ENCODE data around the gene NRDE2. TPM values are rescaled to one million over a fixed set of nuclear protein-coding genes. Genes with fewer than 3 reads are reported as not detected.

NRDE2 gene
- total RNA-seq, 2 experiments from 2014 or later: 22.0 to 23.1 TPM

DNA sequence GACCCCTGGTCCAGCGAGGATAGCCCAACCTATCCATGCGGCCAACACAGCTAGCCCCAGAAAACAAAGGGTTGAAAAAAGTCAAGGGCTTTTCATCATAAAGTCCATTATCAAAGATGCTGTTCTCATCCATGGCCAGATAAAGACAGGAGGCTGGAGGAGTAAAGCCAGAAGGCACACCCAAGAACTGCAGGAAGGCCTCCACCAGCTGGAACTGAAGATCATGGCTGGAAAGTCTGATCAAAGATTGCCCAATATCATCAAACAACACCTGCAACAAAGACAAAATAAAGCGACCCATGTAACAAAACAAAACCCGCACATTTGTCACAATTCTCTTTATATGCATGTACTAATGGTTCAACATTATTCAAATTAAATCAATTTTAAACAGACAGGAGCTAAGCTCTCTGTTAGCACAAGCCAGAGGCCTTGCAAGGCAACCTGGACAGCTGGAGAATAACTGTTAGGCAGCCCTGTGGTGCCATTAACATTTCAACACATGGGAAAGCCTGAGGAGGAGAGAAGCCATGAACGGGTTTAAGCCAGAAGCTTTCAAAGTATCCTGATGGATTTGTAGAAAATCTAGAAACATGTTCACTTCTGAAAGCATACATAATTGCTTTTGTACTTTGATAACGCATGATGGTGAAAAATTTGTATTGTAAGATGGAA is 41.3 kb downstream of the NRDE2 start:
- H3K27me3 Mint-ChIP-seq (ENCODE audit: low read depth): no peaks in the 10 kb centered on the region
- H3K36me3 Mint-ChIP-seq (ENCODE audit: low read depth): peaks cover 25% of the 10 kb centered on the region
- no peaks in the 10 kb centered on the region for H3K4me1 Mint-ChIP-seq (ENCODE audit: low read depth)
- DNase-seq: no peak
- CTCF ChIA-PET: interaction anchor here (0.6 to 2.2 kb wide), 5 partner anchors 23 to 1492 kb away, joined by 3 to 4 read pairs (median 3); no protein-coding TSS in a partner anchor
- no peaks in the 10 kb centered on the region for H3K9me3 Mint-ChIP-seq
- no peak overlapping the region for H3K27ac Mint-ChIP-seq
- intact Hi-C loops (cut with micrococcal nuclease): no loop called here
- no peak overlapping the region for H3K4me3 Mint-ChIP-seq

DNA sequence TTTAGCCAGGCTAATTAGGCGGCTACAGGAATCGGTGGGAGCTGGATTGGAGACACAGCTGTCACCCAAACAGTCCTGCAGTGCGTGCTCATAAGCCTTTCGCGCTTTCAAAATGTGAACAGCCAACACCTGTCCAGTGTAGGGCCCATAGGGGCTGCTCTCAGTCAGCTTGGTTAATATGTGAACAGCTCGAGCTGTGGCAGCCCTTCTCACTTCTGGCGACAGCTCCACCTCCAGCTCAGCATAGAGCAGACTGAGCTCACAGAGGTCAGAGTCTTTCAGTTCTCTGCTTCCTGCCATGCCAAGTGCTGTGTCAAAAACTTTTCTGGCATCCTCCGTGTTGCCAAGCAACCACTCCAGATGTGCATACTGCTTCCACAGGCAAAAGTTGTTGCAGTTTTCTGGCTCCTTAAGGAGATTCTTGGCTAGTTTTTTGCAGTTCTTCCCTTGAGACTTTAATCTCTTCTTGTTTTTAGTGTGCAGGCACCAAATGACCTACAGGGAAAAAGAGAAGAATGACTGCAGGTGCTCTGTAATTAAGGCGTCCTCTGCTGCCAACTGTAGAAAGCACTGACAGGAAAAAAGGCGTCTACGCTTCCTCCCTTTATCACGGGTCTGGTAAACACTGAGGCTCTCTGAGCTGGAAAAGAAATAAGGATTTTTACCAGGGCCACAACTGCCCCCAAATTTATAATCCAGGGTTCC is 42.9 kb downstream of the NRDE2 start:
- H3K36me3 Mint-ChIP-seq (ENCODE audit: low read depth): peaks cover 22% of the 10 kb centered on the region
- H3K4me3 Mint-ChIP-seq: no peak overlapping the region
- no peak for DNase-seq
- intact Hi-C loops (cut with micrococcal nuclease): no loop called here
- H3K27me3 Mint-ChIP-seq (ENCODE audit: low read depth): no peaks in the 10 kb centered on the region
- CTCF ChIA-PET: interaction anchor here (0.9 to 2.2 kb wide), 7 partner anchors 8 to 408 kb away, joined by 3 to 7 read pairs (median 3); no protein-coding TSS in a partner anchor
- H3K4me1 Mint-ChIP-seq (ENCODE audit: low read depth): no peaks in the 10 kb centered on the region
- H3K9me3 Mint-ChIP-seq: no peaks in the 10 kb centered on the region
- H3K27ac Mint-ChIP-seq: no peak overlapping the region

DNA sequence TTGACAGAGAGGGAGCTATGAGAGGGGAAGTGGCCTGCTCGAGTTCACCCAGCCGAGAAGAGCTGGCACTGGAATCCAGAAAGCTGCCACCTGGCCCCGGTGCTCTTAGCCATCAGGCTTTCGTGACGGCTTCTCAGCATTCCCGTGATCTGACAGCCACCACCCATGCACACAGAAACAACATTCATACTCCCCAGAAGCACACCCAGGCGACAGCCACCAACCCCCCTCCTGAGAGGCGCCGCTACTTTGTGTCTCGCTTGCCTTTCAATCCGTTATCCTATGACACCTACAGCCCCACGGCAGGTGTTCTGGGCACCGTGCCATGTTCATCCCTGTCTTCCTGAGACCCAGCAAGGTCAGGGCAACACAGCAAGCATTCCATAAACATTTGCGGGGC is 44.0 kb downstream of the NRDE2 start:
- CTCF ChIA-PET: no interaction called here
- Mint-ChIP-seq H3K4me3 (no peak overlapping the region), H3K9me3 (no peaks in the 10 kb centered on the region), H3K36me3 (ENCODE audit: low read depth) (peaks cover 22% of the 10 kb centered on the region), H3K27ac (no peak overlapping the region), H3K4me1 (ENCODE audit: low read depth) (no peaks in the 10 kb centered on the region), H3K27me3 (ENCODE audit: low read depth) (no peaks in the 10 kb centered on the region)
- intact Hi-C loops (cut with micrococcal nuclease): no loop called here
- no peak for DNase-seq

DNA sequence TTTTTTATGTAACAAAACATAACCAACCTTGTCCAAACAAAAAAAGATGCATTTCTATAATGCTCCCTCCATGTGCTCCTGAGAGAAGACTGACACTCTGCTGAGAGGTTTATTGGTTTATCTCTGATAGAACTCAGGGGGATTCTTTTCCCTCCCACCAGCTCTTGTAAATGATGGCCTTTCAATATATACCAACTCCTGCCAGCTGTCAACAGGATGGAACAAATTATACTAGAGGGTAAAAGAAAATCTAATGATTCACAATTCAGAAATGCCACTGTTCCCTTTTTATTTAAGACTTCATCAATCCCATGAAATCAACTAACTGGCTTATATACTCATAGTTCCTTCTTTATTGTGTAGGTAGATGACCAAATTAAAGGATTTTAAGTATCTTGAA is 50.0 kb downstream of the NRDE2 start:
- H3K9me3 Mint-ChIP-seq: no peaks in the 10 kb centered on the region
- no peaks in the 10 kb centered on the region for H3K27me3 Mint-ChIP-seq (ENCODE audit: low read depth)
- H3K4me1 Mint-ChIP-seq (ENCODE audit: low read depth): no peaks in the 10 kb centered on the region
- peaks cover 6% of the 10 kb centered on the region for H3K36me3 Mint-ChIP-seq (ENCODE audit: low read depth)
- intact Hi-C loops (cut with micrococcal nuclease): no loop called here
- no peak overlapping the region for H3K4me3 Mint-ChIP-seq
- H3K27ac Mint-ChIP-seq: no peak overlapping the region
- no peak for DNase-seq
- CTCF ChIA-PET: interaction anchor here (0.7 to 0.9 kb wide), 2 partner anchors 233 to 1060 kb away, joined by 3 read pairs; no protein-coding TSS in a partner anchor

DNA sequence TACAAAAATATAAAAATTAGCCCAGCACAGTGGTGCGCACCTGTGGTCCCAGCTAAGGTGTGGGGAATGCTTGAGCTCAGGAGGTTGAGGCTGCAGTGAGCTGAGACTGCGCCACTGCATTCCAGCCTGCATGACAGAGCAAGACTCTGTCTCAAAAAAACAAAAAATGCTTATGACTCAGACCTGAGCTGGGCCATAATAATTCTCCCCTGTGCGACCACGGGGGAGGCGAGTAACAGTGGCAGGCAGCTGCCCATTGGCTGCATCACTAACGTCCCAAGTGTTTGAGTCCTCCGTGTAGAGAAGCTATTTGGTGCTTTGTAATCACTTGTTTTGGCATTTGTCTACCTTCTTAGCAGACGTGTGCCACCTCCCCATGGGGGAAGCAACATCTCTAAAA is 50.5 kb downstream of the NRDE2 start:
- CTCF ChIA-PET: interaction anchor here (0.9 kb wide), 1 partner anchor 1059 kb away, joined by 3 read pairs; no protein-coding TSS in a partner anchor
- Mint-ChIP-seq H3K27me3 (ENCODE audit: low read depth) (no peaks in the 10 kb centered on the region), H3K4me1 (ENCODE audit: low read depth) (peaks cover 5% of the 10 kb centered on the region), H3K9me3 (no peaks in the 10 kb centered on the region), H3K4me3 (no peak overlapping the region), H3K36me3 (ENCODE audit: low read depth) (peaks cover 9% of the 10 kb centered on the region), H3K27ac (no peak overlapping the region)
- no peak for DNase-seq
- intact Hi-C loops (cut with micrococcal nuclease): no loop called here

DNA sequence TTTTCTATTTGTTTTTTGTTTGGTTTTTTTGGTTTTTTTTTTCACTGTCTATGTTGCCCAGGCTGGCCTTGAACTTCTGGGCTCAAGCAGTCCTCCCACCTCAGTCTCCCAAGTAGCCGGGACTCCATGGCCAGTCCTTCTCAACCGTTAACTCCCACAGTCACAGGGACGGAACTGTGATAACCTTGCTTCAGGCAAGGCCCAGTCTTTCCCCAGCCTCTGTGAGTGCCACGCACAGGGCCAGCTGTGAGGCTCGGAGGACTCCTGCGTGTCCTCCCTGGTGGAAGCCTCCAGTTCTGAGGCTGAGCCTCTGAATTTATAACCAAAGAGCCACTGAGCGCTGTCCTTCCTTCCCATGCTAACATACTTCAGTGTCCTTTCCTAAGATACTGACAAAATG is 51.6 kb downstream of the NRDE2 start:
- DNase-seq: no peak
- no peaks in the 10 kb centered on the region for H3K27me3 Mint-ChIP-seq (ENCODE audit: low read depth)
- CTCF ChIA-PET: interaction anchor here (1.1 kb wide), 1 partner anchor 9 kb away, joined by 3 read pairs; no protein-coding TSS in a partner anchor
- H3K4me1 Mint-ChIP-seq (ENCODE audit: low read depth): peaks cover 14% of the 10 kb centered on the region
- H3K4me3 Mint-ChIP-seq: no peak overlapping the region
- no peaks in the 10 kb centered on the region for H3K9me3 Mint-ChIP-seq
- intact Hi-C loops (cut with micrococcal nuclease): no loop called here
- H3K27ac Mint-ChIP-seq: no peak overlapping the region
- peaks cover 6% of the 10 kb centered on the region for H3K36me3 Mint-ChIP-seq (ENCODE audit: low read depth)

DNA sequence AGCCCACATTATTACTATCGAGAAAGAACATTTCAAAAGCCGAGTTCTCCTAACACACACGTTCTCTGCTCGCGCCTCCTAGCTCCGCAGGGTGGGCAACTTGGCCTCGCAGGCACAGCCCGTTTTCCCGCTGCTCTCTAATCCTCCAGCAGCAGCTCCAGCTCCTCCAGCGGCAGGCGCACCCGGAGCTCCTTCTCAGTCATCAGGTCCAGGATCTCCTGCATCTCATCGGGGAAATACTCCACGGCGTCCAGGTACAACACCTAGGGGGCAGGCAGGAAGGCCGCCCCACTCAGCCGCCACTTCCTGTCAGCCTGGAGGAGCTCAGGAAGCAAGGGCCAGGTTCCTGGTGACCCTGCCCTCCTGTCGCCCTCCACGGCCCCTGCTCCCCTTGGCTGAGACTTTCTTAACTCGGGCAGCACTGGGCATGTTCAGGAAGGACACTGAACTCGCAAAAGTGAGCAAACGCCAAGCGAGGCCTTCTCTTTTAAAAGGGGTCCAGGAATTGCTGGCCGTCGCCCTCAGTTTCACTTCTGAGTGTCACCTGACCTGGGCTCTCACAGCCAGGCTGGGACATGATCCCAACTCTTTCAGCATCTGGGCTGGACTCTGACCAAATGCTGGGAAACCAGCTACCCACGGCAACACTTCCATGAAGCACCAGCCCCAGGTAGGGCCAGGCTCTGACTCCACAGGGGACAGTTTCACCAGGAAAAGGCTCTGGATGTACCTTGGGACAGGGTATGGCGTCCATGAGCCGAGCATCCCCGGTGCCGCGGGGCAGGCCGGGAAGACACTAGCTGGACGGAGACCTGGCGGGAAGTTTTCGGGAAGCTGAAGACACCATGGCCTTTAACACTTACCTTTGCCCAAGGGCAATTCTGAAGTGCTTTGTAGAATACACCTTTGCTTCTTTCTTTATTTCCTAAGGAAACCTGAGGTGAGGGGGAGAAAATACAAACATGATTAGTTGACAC is 53.3 kb downstream of the NRDE2 start:
- Mint-ChIP-seq H3K27ac (no peak overlapping the region), H3K4me3 (no peak overlapping the region), H3K4me1 (ENCODE audit: low read depth) (peaks cover 19% of the 10 kb centered on the region), H3K9me3 (no peaks in the 10 kb centered on the region), H3K27me3 (ENCODE audit: low read depth) (no peaks in the 10 kb centered on the region), H3K36me3 (ENCODE audit: low read depth) (peaks cover 11% of the 10 kb centered on the region)
- CTCF ChIA-PET: interaction anchor here (1.0 kb wide), 1 partner anchor 11 kb away, joined by 3 read pairs; no protein-coding TSS in a partner anchor
- DNase-seq: no peak
- intact Hi-C loops (cut with micrococcal nuclease): no loop called here

DNA sequence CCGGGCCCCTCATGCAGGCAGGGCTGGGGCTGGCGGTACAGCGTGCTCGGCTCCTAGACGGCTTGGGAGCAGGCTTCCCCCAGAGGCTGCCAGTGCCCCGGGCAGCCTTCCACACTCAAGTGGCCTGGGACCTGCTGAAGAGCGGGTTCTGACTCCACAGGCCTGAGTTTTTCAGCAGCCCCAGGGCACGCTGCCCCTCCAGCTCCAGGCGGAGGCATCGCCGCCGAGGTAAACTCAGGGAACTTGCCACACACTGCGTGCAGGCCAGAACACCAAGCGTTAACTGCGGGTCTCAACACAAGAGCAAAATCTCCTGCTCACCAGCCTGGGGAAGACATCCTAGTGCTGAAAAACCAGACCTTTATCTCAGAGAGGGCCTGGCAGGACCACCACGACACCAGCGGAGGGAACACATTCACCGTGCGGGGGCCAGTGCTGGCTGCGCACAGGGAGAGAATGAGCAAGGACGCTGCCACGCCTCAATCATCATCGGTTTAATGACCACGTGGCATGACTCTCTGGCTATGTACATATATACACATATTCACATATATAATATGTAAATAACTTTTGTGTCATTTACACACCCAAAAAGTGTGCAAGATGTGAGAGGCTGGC is 54.1 kb downstream of the NRDE2 start:
- Mint-ChIP-seq H3K36me3 (ENCODE audit: low read depth) (peaks cover 15% of the 10 kb centered on the region), H3K4me3 (no peak overlapping the region), H3K27ac (no peak overlapping the region), H3K9me3 (no peaks in the 10 kb centered on the region), H3K27me3 (ENCODE audit: low read depth) (no peaks in the 10 kb centered on the region), H3K4me1 (ENCODE audit: low read depth) (peaks cover 19% of the 10 kb centered on the region)
- intact Hi-C loops (cut with micrococcal nuclease): no loop called here
- CTCF ChIA-PET: interaction anchor here (0.6 to 1.0 kb wide), 2 partner anchors 12 to 20 kb away, joined by 3 read pairs; no protein-coding TSS in a partner anchor
- DNase-seq: no peak

DNA sequence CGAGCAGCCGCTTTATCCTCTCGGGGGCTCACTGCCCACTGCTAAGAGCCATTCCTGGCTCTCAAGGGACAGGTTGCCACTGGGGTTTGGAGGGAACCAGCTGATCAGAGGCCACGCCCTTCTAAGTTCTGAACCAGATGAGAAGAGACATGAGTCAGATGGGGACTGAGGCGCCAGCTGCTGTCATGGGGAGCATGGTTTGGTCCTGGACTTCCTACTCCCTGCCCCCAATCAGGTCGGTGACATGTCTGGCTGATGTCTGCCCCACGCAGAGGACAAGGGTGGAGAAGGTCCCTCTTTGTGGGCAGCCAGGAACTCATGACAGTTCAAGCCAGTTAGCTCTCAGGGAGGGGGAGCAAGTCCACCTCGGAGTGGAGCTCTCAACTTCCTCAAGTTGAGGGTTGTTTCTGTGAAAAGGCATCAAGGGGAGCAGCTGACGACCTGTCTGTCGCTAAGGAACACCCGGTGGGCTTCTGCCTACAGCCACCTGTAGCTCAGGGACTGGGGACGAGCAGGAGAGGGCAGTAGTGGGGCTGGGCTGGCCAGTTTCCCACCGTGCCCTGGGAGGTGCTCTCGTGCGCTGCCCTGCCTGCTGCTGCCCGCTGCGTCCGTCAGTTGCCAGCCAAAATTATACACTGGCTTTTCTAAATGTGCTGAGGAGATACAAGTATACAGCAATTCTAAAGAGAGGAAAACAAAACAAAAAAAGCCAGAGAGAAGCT is 54.9 kb downstream of the NRDE2 start:
- Mint-ChIP-seq H3K36me3 (ENCODE audit: low read depth) (peaks cover 17% of the 10 kb centered on the region), H3K9me3 (no peaks in the 10 kb centered on the region), H3K27ac (no peak overlapping the region), H3K4me1 (ENCODE audit: low read depth) (peaks cover 19% of the 10 kb centered on the region), H3K4me3 (no peak overlapping the region), H3K27me3 (ENCODE audit: low read depth) (no peaks in the 10 kb centered on the region)
- intact Hi-C loops (cut with micrococcal nuclease): no loop called here
- DNase-seq: peak; percentile 28
- CTCF ChIA-PET: interaction anchor here (0.6 kb wide), 1 partner anchor 19 kb away, joined by 3 read pairs; no protein-coding TSS in a partner anchor

DNA sequence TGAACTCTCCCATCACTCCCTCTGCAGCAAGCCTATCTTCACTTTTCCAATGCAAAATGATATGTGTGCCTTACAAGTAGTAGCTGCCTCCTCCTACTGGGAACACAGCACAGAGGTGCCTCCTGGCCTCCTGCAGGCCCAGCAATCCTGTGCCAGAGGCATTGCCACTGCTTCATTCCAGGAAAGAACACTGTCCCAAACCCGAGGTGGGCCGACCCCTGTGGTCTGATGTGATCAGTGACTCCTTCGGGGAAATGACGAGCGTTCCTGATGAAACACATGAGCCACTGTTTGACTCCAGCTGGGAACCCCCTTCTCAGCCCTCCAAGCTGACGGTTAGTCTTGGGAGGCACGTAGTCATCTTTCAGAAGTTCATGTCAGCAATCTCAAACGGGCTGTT is 55.9 kb downstream of the NRDE2 start:
- peak; percentile 37 for DNase-seq
- H3K4me1 Mint-ChIP-seq (ENCODE audit: low read depth): peaks cover 19% of the 10 kb centered on the region
- peaks cover 20% of the 10 kb centered on the region for H3K36me3 Mint-ChIP-seq (ENCODE audit: low read depth)
- H3K9me3 Mint-ChIP-seq: no peaks in the 10 kb centered on the region
- peak overlapping the region; percentile 89 for H3K27ac Mint-ChIP-seq
- no peaks in the 10 kb centered on the region for H3K27me3 Mint-ChIP-seq (ENCODE audit: low read depth)
- intact Hi-C loops (cut with micrococcal nuclease): loop anchor here (1.0 kb wide), 1 partner anchor 20 kb away; the partner anchor contains the start of gene PSMC1
- H3K4me3 Mint-ChIP-seq: no peak overlapping the region
- CTCF ChIA-PET: interaction anchor here (0.7 to 0.8 kb wide), 2 partner anchors 10 to 236 kb away, joined by 3 to 4 read pairs; no protein-coding TSS in a partner anchor

DNA sequence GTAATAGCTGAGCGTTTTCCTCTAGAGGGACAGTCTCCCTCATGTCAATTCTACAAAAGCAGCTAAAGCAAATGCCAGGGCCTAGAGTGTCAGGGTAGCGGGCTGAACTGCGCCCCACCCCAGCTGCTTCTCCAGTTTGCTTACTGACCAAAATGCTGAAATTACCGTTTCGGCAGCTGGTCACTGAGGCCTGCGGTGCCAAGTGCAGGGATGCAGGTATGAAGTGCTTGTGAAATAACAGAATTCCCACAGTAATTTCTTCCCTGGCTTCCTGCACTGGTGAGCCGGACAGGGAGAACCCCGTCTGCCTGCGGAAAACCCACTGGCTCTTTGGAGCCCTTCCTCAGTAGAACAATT is 56.3 kb downstream of the NRDE2 start:
- peaks cover 20% of the 10 kb centered on the region for H3K36me3 Mint-ChIP-seq (ENCODE audit: low read depth)
- H3K4me1 Mint-ChIP-seq (ENCODE audit: low read depth): peaks cover 19% of the 10 kb centered on the region
- no peaks in the 10 kb centered on the region for H3K27me3 Mint-ChIP-seq (ENCODE audit: low read depth)
- no peaks in the 10 kb centered on the region for H3K9me3 Mint-ChIP-seq
- no peak for DNase-seq
- intact Hi-C loops (cut with micrococcal nuclease): loop anchor here (1.0 kb wide), 1 partner anchor 19 kb away; the partner anchor contains the start of gene PSMC1
- no peak overlapping the region for H3K4me3 Mint-ChIP-seq
- CTCF ChIA-PET: interaction anchor here (0.7 to 0.8 kb wide), 2 partner anchors 9 to 236 kb away, joined by 3 to 4 read pairs; no protein-coding TSS in a partner anchor
- peak overlapping the region; percentile 89 for H3K27ac Mint-ChIP-seq

Measured in activated naive CD4-positive, alpha-beta T cell treated with anti-CD3 and anti-CD28 coated beads for 36 hours (primary cell).